HS-5 (cell line): Measurements from ENCODE around the gene ZNF543.
"Not testable (repeated sequence)": the region's sequence is repeated elsewhere in the genome, so short reads cannot be mapped to it uniquely, and the experiment has no call there.

Experiments
- DNase-seq: peaks from one replicate; pipeline ENCODE4 v3.0.0-alpha.2; 2012; ENCODE audit warnings: low read depth

The ZNF543 gene

GRCh38 chr19:57320180-57321084 lies at the start of gene ZNF543:
Gene ZNF543, plus strand, starts transcription at chr19:57320472. Its CDS starts 382 bp downstream, at chr19:57320854.
- DNase-seq: peak; percentile 78

GRCh38 chr19:57271280-57271679 lies 49.0 kb upstream of the ZNF543 start:
- DNase-seq: no peak

GRCh38 chr19:57273014-57273413 lies 47.3 kb upstream of the ZNF543 start:
- no peak for DNase-seq

GRCh38 chr19:57276430-57276829 lies 43.8 kb upstream of the ZNF543 start:
- DNase-seq: no peak

- not testable (repeated sequence) for DNase-seq
Observed at GRCh38 chr19:57278481-57278880, 41.8 kb upstream of the ZNF543 start.

GRCh38 chr19:57279418-57280164 lies 40.7 kb upstream of the ZNF543 start:
- peak; percentile 74 for DNase-seq

GRCh38 chr19:57280165-57280961 lies 39.9 kb upstream of the ZNF543 start, which contains the start of gene ZNF460:
Gene ZNF460, plus strand, starts transcription at chr19:57280485. Its CDS starts 322 bp downstream, at chr19:57280807.
- peak; percentile 87 for DNase-seq

GRCh38 chr19:57280962-57281400 lies 39.3 kb upstream of the ZNF543 start:
- DNase-seq: no peak

- DNase-seq: no peak
Observed at GRCh38 chr19:57282011-57282643, 38.1 kb upstream of the ZNF543 start.

GRCh38 chr19:57288373-57288772 lies 31.9 kb upstream of the ZNF543 start:
- DNase-seq: no peak

GRCh38 chr19:57290970-57291369 lies 29.3 kb upstream of the ZNF543 start:
- no peak for DNase-seq

GRCh38 chr19:57292547-57292946 lies 27.7 kb upstream of the ZNF543 start:
- no peak for DNase-seq

- no peak for DNase-seq
Observed at GRCh38 chr19:57293719-57294118, 26.6 kb upstream of the ZNF543 start.

GRCh38 chr19:57302020-57302465 lies 18.2 kb upstream of the ZNF543 start:
- DNase-seq: peak; percentile 82

- DNase-seq: no peak
Observed at GRCh38 chr19:57302727-57303401, 17.4 kb upstream of the ZNF543 start.

GRCh38 chr19:57305056-57305455 lies 15.2 kb upstream of the ZNF543 start:
- DNase-seq: no peak

GRCh38 chr19:57308514-57308913 lies 11.8 kb upstream of the ZNF543 start:
- DNase-seq: no peak

- no peak for DNase-seq
Observed at GRCh38 chr19:57310792-57311191, 9.5 kb upstream of the ZNF543 start.

GRCh38 chr19:57314146-57314545 lies 6.1 kb upstream of the ZNF543 start:
- no peak for DNase-seq

- DNase-seq: no peak
Observed at GRCh38 chr19:57317503-57317902, 2.8 kb upstream of the ZNF543 start.

GRCh38 chr19:57319869-57320179 lies 448 bp upstream of the ZNF543 start:
- no peak for DNase-seq
